ENCODE results near the gene VPS35L. TPM values are rescaled to one million over a fixed set of nuclear protein-coding genes. Genes with fewer than 3 reads are reported as not detected.

The VPS35L gene
- total RNA-seq, 4 donors from 2014 or later: 41.4 to 68.1 (median 61.1) TPM

DNA sequence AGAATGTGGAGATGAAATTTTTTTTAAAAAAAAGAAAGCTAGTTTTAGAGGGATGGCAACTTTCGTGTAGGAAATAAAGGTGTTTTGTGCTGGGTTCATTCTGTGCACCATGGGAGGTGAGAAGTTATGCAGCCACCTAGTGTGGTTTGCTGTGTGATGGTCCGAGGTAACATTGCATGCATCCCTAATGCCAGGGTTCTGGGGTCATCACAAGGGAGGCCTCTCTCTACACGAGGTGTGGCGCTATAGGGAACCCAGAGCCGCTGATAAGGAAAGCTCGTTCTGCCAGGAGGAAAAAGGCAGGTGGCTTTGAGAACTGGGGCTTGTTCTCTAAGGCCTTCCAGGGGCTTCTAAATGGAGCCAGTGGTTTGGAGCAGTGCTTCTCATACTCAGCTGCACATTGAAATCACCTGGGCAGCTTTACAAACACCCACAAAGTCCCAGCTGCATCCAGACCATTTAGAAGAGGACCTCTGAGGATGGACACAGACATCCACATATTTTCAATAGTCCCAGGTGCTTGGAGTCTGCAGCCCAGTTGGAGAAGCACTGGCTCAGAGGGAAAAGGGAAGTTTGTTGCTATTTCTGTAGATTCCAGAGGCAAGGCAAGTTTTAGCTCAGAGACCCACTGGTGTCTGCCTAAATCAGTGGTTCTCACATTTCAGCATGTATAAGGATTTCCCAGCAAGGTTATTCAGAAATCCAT lies 43.5 kb downstream of the VPS35L start:
- H3K36me3 ChIP-seq: peaks cover 0 to 56% (median 0%) of the 10 kb centered on the region in 3 donors
- no peaks in the 10 kb centered on the region for H3K27me3 ChIP-seq

DNA sequence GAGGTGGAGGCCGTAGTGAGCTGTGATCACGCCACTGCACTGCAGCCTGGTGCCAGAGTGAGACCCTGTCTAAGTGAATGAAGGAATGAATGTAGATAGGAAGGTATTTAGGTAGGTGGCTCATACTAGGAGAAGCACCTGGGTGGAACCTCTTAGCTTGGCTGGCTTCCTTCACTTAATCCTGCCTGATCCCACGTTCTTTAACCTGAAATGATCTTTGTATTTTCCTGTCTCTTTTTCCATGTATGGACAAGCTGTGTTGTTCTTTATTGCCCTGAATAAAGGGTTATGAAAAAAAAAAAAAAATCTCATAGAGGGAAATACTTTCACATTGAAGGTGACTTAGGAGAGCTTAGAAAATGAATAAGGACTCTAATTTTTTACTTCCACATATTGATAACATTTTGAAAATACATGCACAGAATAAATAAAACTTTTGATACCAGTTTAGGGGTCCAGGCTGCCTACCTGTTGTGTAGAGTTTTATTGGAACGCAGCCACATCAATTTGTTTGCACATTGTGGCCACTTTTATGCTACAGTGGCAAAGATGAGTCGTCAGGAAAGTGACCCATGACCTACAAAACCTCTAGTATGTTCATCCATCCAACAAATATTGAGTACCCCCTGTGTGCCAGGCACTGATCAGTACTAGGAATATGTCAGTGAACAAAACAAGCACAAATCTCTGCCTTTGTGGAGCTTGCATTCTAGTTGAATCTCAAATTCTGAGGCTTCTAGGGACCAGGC lies 44.6 kb downstream of the VPS35L start:
- H3K4me3 ChIP-seq: no peak overlapping the region
- DNase-seq (ENCODE audit: low spot score in 2 of 2): no peak
- H3K4me1 ChIP-seq: peaks cover 0 to 10% (median 0%) of the 10 kb centered on the region in 4 donors
- TF ChIP-seq, protein P1, sequence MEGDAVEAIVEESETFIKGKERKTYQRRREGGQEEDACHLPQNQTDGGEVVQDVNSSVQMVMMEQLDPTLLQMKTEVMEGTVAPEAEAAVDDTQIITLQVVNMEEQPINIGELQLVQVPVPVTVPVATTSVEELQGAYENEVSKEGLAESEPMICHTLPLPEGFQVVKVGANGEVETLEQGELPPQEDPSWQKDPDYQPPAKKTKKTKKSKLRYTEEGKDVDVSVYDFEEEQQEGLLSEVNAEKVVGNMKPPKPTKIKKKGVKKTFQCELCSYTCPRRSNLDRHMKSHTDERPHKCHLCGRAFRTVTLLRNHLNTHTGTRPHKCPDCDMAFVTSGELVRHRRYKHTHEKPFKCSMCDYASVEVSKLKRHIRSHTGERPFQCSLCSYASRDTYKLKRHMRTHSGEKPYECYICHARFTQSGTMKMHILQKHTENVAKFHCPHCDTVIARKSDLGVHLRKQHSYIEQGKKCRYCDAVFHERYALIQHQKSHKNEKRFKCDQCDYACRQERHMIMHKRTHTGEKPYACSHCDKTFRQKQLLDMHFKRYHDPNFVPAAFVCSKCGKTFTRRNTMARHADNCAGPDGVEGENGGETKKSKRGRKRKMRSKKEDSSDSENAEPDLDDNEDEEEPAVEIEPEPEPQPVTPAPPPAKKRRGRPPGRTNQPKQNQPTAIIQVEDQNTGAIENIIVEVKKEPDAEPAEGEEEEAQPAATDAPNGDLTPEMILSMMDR (IDR thresholded peaks at IDR 0.05): no peak
- TF ChIP-seq EP300 (IDR thresholded peaks at IDR 0.05): no peak
- H3K27me3 ChIP-seq: no peaks in the 10 kb centered on the region
- H3K27ac ChIP-seq: no peak overlapping the region
- H3K36me3 ChIP-seq: peaks cover 0 to 46% (median 0%) of the 10 kb centered on the region in 3 donors
- H3K9me3 ChIP-seq: no peaks in the 10 kb centered on the region
- 76 to 85% methylated on average over 5 of the region's 5 CpGs for WGBS, 2 donors

More for the DNA sequence above, 43.5 kb downstream of the VPS35L start:
- DNase-seq (ENCODE audit: low spot score in 2 of 2): no peak
- TF ChIP-seq EP300 (IDR thresholded peaks at IDR 0.05) (no peak), POLR2A (IDR thresholded peaks at IDR 0.05) (no peak)
- TF ChIP-seq, protein P1 (IDR thresholded peaks at IDR 0.05): no peak
- Histone ChIP-seq H3K9me3 (no peaks in the 10 kb centered on the region), H3K4me1 (peaks cover 0 to 6% (median 0%) of the 10 kb centered on the region in 4 donors), H3K27ac (no peak overlapping the region), H3K4me3 (no peak overlapping the region)
- WGBS, 2 donors: 57 to 85% methylated on average over 6 of the region's 6 CpGs

DNA sequence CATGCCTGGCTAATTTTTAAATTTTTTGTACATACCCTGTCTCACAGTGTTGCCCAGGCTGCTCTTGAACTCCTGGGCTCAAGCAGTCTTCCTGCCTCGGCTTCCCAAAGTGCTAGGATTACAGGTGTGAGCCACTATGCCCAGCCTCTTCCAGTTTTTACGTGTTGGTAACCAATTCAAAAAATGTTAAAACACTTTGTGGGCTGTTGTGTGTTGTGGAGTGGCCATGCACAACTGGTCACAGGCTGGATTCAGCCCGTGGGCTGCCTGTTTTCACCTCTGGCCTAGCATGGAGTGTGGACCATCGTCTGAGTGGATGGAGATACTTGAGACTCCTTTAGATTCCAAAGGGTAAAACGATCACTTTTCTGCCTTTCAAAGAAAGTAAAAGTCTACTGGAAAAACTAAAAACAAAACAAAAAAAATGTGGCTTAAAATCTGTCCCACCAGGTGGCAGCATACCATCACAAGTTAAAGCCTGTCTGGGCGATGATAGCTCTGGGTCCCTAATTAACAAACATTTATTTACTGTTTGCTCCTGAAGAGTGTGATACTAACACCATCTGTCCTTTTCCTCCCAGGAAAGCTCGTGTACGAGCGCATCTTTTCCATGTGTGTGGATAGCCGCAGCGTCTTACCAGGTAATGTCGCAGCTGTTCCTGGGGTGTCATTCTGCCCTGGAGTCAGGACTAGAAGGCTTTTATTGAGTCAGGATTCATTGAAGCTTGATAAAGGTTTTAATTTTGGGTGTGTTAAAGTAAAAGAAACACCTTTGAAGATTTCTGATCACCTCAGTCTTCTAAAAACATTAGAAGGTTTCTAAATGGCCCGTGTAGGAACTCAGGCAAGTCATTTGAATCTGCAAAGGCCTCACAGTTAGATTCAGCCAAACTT lies 45.8 kb downstream of the VPS35L start:
- peak in 1 of 2 donors; percentile 65 for DNase-seq (ENCODE audit: low spot score in 2 of 2)

DNA sequence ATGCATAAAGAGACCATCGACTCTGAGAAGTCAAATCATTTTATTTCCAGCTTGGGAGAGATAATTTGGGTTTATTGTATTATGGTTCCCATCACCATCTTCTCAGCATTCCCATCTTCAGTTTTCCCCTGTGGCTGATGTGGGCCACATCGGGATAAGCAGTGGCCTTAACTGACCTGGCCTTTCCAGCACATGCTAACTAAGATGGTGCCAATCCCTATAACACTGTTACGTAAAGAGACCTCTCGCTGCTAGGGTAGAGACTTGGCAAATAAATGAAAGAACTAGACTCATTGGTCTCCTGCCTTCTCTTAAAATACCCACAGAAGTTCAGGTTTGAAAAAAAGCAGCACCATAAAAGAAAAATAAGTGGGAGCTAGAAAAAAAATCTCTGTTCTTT lies 49.4 kb downstream of the VPS35L start:
- H3K4me1 ChIP-seq: peaks cover 0 to 10% (median 0%) of the 10 kb centered on the region in 4 donors
- H3K27ac ChIP-seq: peak overlapping the region in 1 of 4 donors; percentile 21
- no peaks in the 10 kb centered on the region for H3K27me3 ChIP-seq
- 89 to 90% methylated on average over 4 of the region's 4 CpGs for WGBS, 2 donors
- DNase-seq (ENCODE audit: low spot score in 2 of 2): no peak
- no peaks in the 10 kb centered on the region for H3K9me3 ChIP-seq
- peaks cover 0 to 64% (median 0%) of the 10 kb centered on the region in 3 donors for H3K36me3 ChIP-seq
- TF ChIP-seq POLR2A (IDR thresholded peaks at IDR 0.05) (no peak), EP300 (IDR thresholded peaks at IDR 0.05) (no peak)
- TF ChIP-seq, protein P1 (IDR thresholded peaks at IDR 0.05): no peak
- H3K4me3 ChIP-seq: no peak overlapping the region

More for the DNA sequence above, 45.8 kb downstream of the VPS35L start:
- H3K27me3 ChIP-seq: no peaks in the 10 kb centered on the region
- TF ChIP-seq EP300 (IDR thresholded peaks at IDR 0.05): no peak
- TF ChIP-seq, protein P1 (IDR thresholded peaks at IDR 0.05): peak; percentile 50 to 85 (median 59)
- H3K9me3 ChIP-seq: no peaks in the 10 kb centered on the region
- H3K4me1 ChIP-seq: peaks cover 0 to 10% (median 0%) of the 10 kb centered on the region in 4 donors
- 60 to 61% methylated on average over 13 of the region's 13 CpGs for WGBS, 2 donors
- H3K36me3 ChIP-seq: peaks cover 0 to 44% (median 0%) of the 10 kb centered on the region in 3 donors
- peak overlapping the region in 2 of 4 donors; percentile 58 to 69 for H3K27ac ChIP-seq
- H3K4me3 ChIP-seq: no peak overlapping the region

Data from tibial nerve (tissue), 4 donors.